OCI-LY7 (cell line): ENCODE measurements around the gene XDH.

Source experiments
- CTCF ChIP-seq: fragments of 200-600 bp; sonication (generic); conservative IDR thresholded peaks from 2 replicates; pipeline ENCODE4 v1.5.1; 2014; ENCODE audit warnings: mild to moderate bottlenecking, antibody characterized with exemption, low read length, moderate library complexity, mixed read lengths
- EZH2phosphoT487 ChIP-seq: fragments of 200-600 bp; sonication (generic); IDR thresholded peaks from 2 replicates; pipeline ENCODE4 v1.6.1; 2018; ENCODE audit warnings: low read depth, borderline replicate concordance, mild to moderate bottlenecking, mixed run types, antibody characterized with exemption, low read length, moderate library complexity, mixed read lengths

GRCh38 chr2:31296641-31297287 lies 117.8 kb downstream of the XDH start:
- TF ChIP-seq CTCF (no peak), EZH2phosphoT487 (no peak)
